Measurements from ENCODE around the gene INPP5F.

DNA sequence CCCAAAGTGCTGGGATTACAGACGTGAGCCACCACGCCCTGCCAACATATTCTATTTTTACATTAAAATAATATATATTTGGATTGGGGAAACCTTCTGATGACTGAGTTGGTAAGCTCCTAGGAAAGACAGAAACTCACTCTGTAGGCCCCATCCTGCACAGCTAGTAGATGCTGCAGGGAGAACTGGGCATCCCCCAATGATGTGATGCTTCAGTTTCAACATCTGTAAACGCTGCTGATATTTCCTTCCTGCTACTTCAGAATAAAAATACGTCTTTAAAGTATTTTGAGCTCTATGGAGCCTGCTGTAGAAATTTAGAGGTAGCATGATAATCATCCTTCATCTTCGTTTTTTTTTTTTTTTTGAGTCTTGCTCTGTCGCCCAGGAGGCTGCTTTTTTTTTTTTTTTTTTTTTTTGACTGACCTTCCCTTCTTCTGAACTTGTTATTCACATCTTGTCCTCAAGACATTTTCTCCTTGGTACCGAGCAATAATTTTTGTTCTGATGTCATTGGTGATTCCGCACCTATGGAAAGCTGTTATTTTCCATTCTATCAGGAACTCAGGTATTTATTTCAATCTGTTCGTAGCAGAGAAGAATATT lies 21.8 kb upstream of the INPP5F start:
- TF ChIP-seq EZH2 (IDR thresholded peaks at IDR 0.05; ENCODE audit: borderline replicate concordance, low read length) (no peak), CTCF (IDR thresholded peaks at IDR 0.05; ENCODE audit: low read length) (no peak)
